Astrocyte of the cerebellum (primary cell): ENCODE measurements around the gene SUGP1.

ENCODE experiments used
- DNase-seq: peaks from one replicate; pipeline ENCODE4 v3.0.0-alpha.2; 2011; ENCODE audit warnings: low read depth
- H3K4me3 ChIP-seq: 2 replicates; pipeline ENCODE4 v1.5.1; 2011; ENCODE audit warnings: mild to moderate bottlenecking, low read depth, low read length, moderate library complexity
- in situ Hi-C: cut with HindIII; loops from 2 replicates; pipeline ENCODE4 v1.10.0; 2017; ENCODE audit warnings: low sequenced_read_pairs
- TF ChIP-seq, protein P1 (sequence below): IDR thresholded peaks from 2 replicates; pipeline ENCODE4 v1.5.1; 2012; ENCODE audit warnings: low read length, low read depth, moderate library complexity, mild to moderate bottlenecking; ENCODE audit errors: missing control alignments

The SUGP1 gene

DNA sequence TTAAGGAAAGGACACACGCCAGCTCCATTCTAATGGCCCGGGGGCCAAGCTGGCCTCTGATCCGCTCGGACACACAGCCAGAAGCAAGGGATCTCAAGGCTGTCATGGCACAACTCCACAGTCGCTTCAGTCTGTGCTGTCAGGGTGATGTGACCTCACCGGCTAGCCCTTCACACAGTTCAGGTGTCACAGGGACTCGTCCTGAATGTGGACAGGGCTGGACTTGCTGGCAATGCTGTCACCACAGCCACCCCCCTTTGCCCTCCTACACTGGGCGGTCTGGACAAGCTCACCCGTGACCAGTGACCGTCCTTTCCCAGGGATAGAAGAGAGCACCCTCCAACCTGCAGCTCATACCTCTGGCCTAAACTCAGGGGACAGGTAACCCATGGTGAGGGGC, 15.2 kb downstream of the SUGP1 start:
- in situ Hi-C loops: no loop called here
- H3K4me3 ChIP-seq: no peak overlapping the region
- TF ChIP-seq, protein P1, sequence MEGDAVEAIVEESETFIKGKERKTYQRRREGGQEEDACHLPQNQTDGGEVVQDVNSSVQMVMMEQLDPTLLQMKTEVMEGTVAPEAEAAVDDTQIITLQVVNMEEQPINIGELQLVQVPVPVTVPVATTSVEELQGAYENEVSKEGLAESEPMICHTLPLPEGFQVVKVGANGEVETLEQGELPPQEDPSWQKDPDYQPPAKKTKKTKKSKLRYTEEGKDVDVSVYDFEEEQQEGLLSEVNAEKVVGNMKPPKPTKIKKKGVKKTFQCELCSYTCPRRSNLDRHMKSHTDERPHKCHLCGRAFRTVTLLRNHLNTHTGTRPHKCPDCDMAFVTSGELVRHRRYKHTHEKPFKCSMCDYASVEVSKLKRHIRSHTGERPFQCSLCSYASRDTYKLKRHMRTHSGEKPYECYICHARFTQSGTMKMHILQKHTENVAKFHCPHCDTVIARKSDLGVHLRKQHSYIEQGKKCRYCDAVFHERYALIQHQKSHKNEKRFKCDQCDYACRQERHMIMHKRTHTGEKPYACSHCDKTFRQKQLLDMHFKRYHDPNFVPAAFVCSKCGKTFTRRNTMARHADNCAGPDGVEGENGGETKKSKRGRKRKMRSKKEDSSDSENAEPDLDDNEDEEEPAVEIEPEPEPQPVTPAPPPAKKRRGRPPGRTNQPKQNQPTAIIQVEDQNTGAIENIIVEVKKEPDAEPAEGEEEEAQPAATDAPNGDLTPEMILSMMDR: no peak
- DNase-seq: no peak

DNA sequence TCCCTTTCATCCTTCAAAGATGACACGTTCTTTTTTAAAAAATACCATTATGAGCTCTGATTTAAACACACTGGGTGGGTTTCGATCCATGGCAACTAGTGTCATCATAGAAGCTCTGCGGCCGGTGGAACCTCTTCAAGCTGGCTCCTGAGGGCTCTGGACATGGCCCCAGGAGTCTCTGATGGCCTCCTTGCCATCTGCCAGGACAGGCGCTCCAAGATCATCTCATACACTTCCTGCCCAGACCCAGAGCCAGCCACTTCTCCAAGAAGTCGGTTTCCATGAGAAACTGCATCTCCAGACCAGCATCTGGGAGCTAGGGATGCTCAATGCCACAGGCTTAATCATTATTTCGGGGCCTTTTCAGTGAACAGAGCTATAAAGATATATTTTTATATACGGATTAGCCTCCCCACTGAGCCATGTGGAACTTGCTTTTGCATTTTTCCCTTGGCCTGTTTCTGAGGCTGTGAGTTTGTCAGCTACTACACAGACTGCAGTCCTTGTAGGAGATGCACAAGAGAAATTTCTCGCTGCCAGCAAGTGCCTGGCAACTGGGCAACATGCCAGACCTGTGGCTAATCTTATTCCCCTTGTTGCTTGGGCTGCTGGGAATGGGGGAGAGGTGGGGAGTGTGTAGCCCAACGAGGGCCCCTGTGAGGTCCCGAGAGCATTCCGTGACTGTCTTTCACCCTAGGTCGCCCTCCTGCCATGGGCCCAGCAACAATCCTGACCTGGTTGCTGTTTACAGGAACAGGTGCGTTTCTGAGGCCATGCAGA, 15.9 kb downstream of the SUGP1 start:
- DNase-seq: no peak
- TF ChIP-seq, protein P1: no peak
- in situ Hi-C loops: no loop called here
- H3K4me3 ChIP-seq: no peak overlapping the region

DNA sequence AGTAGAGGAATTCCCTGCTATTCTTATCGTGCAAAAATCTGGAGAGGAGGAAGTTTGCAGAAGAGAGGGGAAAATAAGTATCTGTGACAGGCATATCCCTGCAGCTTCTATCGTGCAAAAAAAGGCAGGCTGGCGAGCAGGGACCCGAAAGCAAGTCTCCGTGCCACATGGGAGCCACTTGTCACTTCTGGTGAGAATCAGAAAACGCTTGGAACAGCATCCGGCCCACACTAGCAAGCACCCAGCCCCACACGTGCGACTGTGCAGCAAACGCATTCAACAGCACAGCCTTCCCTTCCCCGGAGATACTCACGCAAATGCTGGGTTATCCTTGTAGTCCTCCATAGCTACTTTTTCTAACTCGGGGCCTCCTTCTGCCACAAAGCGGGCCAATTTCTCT, 16.9 kb downstream of the SUGP1 start:
- no peak overlapping the region for H3K4me3 ChIP-seq
- TF ChIP-seq, protein P1: no peak
- no peak for DNase-seq
- in situ Hi-C loops: no loop called here

DNA sequence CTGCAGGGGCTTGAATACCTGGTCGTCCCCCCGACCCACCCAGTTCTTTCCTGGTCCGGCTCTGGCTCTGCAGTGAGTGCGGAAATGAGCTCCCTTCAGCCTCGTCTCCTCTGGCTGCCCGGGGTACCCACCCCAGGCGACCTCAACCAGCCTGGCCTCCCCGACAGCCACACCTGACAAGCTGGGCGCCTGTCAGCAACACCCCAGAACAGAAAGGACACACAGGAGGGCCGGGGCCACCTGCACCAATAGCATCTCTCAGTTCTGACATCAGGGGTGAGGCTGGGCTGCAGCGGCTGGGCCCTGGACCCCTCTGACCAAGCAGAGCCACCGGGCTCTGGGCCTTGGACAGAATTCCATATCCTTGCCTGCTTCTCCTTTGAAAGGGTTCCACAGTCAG, 19.7 kb downstream of the SUGP1 start:
- DNase-seq: no peak
- TF ChIP-seq, protein P1: no peak
- no peak overlapping the region for H3K4me3 ChIP-seq
- in situ Hi-C loops: no loop called here

DNA sequence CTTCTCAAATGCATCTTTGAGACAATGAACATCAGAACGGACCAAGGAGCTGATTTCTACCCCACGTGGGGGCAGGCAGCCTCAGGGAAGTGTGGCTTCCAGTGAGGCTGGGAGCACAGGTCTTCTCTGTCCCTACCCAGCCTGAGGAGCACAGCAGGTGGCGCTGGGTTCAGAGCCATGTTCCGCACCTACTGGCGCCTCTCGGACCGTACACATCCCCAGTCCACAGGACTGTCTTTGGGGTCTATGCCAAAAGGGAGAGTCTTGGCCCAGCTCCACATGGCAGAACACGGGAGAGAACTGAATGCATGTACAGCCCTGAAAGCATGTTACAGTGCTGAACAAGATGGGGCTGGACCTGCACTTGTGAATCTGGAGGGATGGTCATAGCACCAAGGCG, 22.6 kb downstream of the SUGP1 start:
- in situ Hi-C loops: no loop called here
- no peak for DNase-seq
- TF ChIP-seq, protein P1: no peak
- H3K4me3 ChIP-seq: no peak overlapping the region

DNA sequence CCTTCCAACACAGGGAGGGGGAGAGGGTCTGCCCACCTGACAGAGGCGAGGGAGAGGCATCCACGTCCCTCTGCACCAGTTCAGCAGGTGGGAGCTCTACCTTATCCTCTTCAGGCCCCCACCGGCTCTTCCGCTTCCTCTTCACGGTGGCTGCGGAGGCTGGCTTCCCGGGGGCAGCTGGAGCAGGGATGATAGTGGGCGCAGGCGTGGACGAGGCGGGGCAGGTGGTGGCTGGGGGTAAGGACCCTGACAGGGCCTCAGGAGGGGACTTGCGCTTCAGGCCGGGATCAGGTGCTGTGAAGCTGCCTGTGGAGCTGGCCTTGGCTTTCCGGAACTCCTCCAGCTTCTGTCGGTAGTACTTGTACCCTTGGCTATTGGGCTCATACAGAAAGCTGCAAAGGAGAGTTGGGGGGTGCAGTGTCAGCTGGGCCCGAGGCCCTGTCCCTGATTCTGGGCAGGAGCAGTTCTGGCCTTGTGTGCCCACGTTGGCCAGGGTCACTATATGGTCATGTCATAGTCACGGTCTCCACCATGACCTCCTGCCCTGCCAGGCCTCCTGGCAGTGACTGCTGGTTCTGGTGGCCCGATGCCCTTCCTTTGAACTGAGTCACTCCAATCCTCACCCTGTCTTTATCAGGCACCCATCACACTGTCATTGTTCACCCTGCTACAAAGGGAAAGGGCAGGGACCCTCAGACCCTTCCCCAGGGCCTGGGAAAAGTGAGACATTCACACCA, 23.2 kb downstream of the SUGP1 start:
- no peak overlapping the region for H3K4me3 ChIP-seq

More for the DNA sequence above, 23.2 kb downstream of the SUGP1 start:
- TF ChIP-seq, protein P1: no peak
- DNase-seq: no peak
- in situ Hi-C loops: no loop called here
